ENCODE data around the gene MYBPH. TPM values are rescaled to one million over a fixed set of nuclear protein-coding genes. Genes with fewer than 3 reads are reported as not detected.

The MYBPH gene
- total RNA-seq, 1 experiment from 2014 or later: not detected

DNA sequence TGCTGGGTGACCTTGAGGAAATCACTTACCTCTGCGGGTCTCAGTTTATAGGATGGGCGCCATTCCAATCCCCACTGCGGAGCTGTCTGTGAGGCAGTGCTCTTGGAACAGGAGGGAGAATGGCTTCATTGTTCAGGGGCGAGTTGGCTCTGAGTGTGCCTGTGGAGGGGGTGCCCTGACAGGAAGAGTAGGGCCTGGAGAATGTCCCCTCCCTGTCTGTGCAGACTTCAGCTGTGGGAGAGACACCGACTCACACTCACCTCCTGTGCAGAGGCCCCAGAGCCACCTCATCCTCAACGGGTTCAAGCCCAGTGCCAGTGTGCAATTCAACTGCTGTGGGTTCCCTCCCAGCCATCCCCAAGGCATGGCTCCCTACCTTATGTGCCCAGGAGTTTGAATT is 31.0 kb downstream of the MYBPH start:
- no peak for DNase-seq (ENCODE audit: low spot score)
- no TSS peak for BruUV-seq (replicated peaks)
- H3K9me3 ChIP-seq (ENCODE audit: low read depth, low read length, poor library complexity, severe bottlenecking): no peaks in the 10 kb centered on the region
- intact Hi-C loops (cut with micrococcal nuclease; ENCODE audit: unreplicated experiment): no loop called here
- H3K27me3 ChIP-seq (replicated peaks; ENCODE audit: insufficient read depth, low read depth, low read length, poor library complexity): no peaks in the 10 kb centered on the region
- H3K4me1 ChIP-seq (ENCODE audit: insufficient read depth, low read length, poor library complexity, severe bottlenecking): peaks cover 5% of the 10 kb centered on the region
- POLR2A ChIA-PET (ENCODE audit: low non-redundant PET): no interaction called here
- H3K4me3 ChIP-seq (ENCODE audit: low read depth, low read length, poor library complexity, severe bottlenecking): no peak overlapping the region
- no peak for TF ChIP-seq EZH2 (IDR thresholded peaks at IDR 0.05; ENCODE audit: borderline replicate concordance, low read depth, low read length, poor library complexity, severe bottlenecking)
- H3K27ac ChIP-seq (ENCODE audit: low read depth, low read length, poor library complexity, severe bottlenecking): no peak overlapping the region
- no peaks in the 10 kb centered on the region for H3K36me3 ChIP-seq (ENCODE audit: insufficient read depth, low read length, poor library complexity, severe bottlenecking)
- CTCF ChIA-PET: no interaction called here

DNA sequence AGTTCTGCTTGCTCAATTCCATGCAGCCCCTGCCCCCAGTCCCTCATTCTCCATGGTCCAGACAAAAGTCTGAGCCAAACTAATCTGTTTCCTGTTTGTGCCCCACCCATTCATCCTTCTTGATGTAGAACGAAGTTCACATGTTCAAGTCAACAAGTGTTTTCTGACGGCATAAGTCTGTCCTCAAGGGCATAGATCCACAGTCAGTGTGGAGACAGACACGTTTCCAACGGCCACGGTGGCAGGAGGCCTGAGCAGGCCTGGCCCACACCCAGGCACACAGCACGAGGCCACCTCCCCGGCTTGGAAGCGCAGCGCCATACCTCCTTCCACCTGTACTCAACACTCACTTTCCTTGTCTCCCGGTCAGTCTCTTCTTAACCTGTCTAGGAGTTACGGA is 32.0 kb downstream of the MYBPH start:
- no peaks in the 10 kb centered on the region for H3K9me3 ChIP-seq (ENCODE audit: low read depth, low read length, poor library complexity, severe bottlenecking)
- ChIA-PET CTCF (no interaction called here), POLR2A (ENCODE audit: low non-redundant PET) (no interaction called here)
- intact Hi-C loops (cut with micrococcal nuclease; ENCODE audit: unreplicated experiment): no loop called here
- H3K27me3 ChIP-seq (replicated peaks; ENCODE audit: insufficient read depth, low read depth, low read length, poor library complexity): no peaks in the 10 kb centered on the region
- H3K4me3 ChIP-seq (ENCODE audit: low read depth, low read length, poor library complexity, severe bottlenecking): no peak overlapping the region
- TF ChIP-seq, protein P1, sequence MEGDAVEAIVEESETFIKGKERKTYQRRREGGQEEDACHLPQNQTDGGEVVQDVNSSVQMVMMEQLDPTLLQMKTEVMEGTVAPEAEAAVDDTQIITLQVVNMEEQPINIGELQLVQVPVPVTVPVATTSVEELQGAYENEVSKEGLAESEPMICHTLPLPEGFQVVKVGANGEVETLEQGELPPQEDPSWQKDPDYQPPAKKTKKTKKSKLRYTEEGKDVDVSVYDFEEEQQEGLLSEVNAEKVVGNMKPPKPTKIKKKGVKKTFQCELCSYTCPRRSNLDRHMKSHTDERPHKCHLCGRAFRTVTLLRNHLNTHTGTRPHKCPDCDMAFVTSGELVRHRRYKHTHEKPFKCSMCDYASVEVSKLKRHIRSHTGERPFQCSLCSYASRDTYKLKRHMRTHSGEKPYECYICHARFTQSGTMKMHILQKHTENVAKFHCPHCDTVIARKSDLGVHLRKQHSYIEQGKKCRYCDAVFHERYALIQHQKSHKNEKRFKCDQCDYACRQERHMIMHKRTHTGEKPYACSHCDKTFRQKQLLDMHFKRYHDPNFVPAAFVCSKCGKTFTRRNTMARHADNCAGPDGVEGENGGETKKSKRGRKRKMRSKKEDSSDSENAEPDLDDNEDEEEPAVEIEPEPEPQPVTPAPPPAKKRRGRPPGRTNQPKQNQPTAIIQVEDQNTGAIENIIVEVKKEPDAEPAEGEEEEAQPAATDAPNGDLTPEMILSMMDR (conservative IDR thresholded peaks at IDR 0.05; ENCODE audit: low read depth, low read length): no peak
- TF ChIP-seq EZH2 (IDR thresholded peaks at IDR 0.05; ENCODE audit: borderline replicate concordance, low read depth, low read length, poor library complexity, severe bottlenecking): no peak
- no TSS peak for BruUV-seq (replicated peaks)
- no peaks in the 10 kb centered on the region for H3K36me3 ChIP-seq (ENCODE audit: insufficient read depth, low read length, poor library complexity, severe bottlenecking)
- H3K4me1 ChIP-seq (ENCODE audit: insufficient read depth, low read length, poor library complexity, severe bottlenecking): peaks cover 5% of the 10 kb centered on the region
- DNase-seq (ENCODE audit: low spot score): no peak
- H3K27ac ChIP-seq (ENCODE audit: low read depth, low read length, poor library complexity, severe bottlenecking): no peak overlapping the region

DNA sequence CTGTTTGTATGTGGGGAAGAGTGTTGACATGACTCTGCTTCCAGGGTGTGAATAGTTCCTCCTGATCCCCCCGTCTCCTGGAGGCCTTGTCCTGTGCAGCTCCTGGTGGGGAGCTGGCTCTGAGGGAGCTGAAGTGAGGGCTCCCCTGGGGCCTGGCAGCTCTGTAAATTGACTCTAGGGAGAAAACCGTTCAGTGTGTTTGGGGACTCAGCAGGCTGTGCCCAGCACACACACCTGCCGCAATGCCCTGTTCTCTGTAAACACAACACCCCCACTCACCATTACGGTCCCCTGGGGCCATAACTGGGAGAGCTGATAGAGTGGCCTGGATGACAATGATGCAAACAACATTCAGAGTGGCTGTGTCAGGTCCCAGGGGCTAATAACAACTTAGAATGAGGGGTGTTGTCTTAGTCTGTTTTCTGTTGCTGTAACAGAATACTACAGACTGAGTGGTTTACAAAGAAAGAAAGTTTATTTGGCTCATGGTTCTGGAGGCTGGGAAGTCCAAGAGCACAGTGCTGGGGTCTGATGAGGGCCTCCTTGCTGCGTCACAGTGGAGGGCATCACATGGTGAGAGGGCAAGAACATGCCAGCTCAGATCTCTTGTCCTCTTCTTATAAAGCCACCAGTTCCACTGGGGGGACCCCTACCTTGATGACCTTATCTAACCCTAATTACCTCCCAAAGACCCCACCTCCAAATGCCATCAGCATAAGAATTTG is 32.8 kb downstream of the MYBPH start:
- Histone ChIP-seq H3K9me3 (ENCODE audit: low read depth, low read length, poor library complexity, severe bottlenecking) (no peaks in the 10 kb centered on the region), H3K36me3 (ENCODE audit: insufficient read depth, low read length, poor library complexity, severe bottlenecking) (no peaks in the 10 kb centered on the region), H3K27ac (ENCODE audit: low read depth, low read length, poor library complexity, severe bottlenecking) (no peak overlapping the region), H3K4me3 (ENCODE audit: low read depth, low read length, poor library complexity, severe bottlenecking) (no peak overlapping the region), H3K27me3 (replicated peaks; ENCODE audit: insufficient read depth, low read depth, low read length, poor library complexity) (no peaks in the 10 kb centered on the region), H3K4me1 (ENCODE audit: insufficient read depth, low read length, poor library complexity, severe bottlenecking) (peaks cover 5% of the 10 kb centered on the region)
- CTCF ChIA-PET: no interaction called here
- intact Hi-C loops (cut with micrococcal nuclease; ENCODE audit: unreplicated experiment): no loop called here
- TF ChIP-seq, protein P1 (conservative IDR thresholded peaks at IDR 0.05; ENCODE audit: low read depth, low read length): no peak
- TF ChIP-seq EZH2 (IDR thresholded peaks at IDR 0.05; ENCODE audit: borderline replicate concordance, low read depth, low read length, poor library complexity, severe bottlenecking): no peak
- POLR2A ChIA-PET (ENCODE audit: low non-redundant PET): no interaction called here
- BruUV-seq (replicated peaks): no TSS peak
- no peak for DNase-seq (ENCODE audit: low spot score)

- POLR2A ChIA-PET (ENCODE audit: low non-redundant PET): no interaction called here
- no TSS peak for BruUV-seq (replicated peaks)
- Histone ChIP-seq H3K4me3 (ENCODE audit: low read depth, low read length, poor library complexity, severe bottlenecking) (no peak overlapping the region), H3K27me3 (replicated peaks; ENCODE audit: insufficient read depth, low read depth, low read length, poor library complexity) (no peaks in the 10 kb centered on the region), H3K36me3 (ENCODE audit: insufficient read depth, low read length, poor library complexity, severe bottlenecking) (no peaks in the 10 kb centered on the region), H3K9me3 (ENCODE audit: low read depth, low read length, poor library complexity, severe bottlenecking) (no peaks in the 10 kb centered on the region), H3K4me1 (ENCODE audit: insufficient read depth, low read length, poor library complexity, severe bottlenecking) (peaks cover 5% of the 10 kb centered on the region), H3K27ac (ENCODE audit: low read depth, low read length, poor library complexity, severe bottlenecking) (no peak overlapping the region)
- no peak for DNase-seq (ENCODE audit: low spot score)
- intact Hi-C loops (cut with micrococcal nuclease; ENCODE audit: unreplicated experiment): no loop called here
- TF ChIP-seq, protein P1 (conservative IDR thresholded peaks at IDR 0.05; ENCODE audit: low read depth, low read length): no peak
- CTCF ChIA-PET: no interaction called here
Observed at GRCh38 chr1:203142124-203142523, 33.5 kb downstream of the MYBPH start.
